ENCODE results near the gene LGR6. TPM values are rescaled to one million over a fixed set of nuclear protein-coding genes. Genes with fewer than 3 reads are reported as not detected.

The LGR6 gene
- total and polyA plus RNA-seq, 2 of the 4 experiments (the other 2 are of a cell fraction), result not detected

GRCh38 chr1:202324646-202325045, 131.0 kb downstream of the LGR6 start:
- Histone ChIP-seq H3K4me3 (ENCODE audit: insufficient read depth, low read depth, low read length) (no peak overlapping the region), H3K27ac (ENCODE audit: insufficient read depth, low read length) (no peak overlapping the region), H3K14ac (replicated peaks; ENCODE audit: low read depth, low read length) (no peak overlapping the region), H3K36me3 (ENCODE audit: control insufficient read depth, insufficient read depth, low read length) (peaks cover 1% of the 10 kb centered on the region; the same call in 1 of the 2 replicates), H3K4ac (ENCODE audit: low read depth, low read length) (no peak overlapping the region), H3K18ac (ENCODE audit: low read depth, low read length) (no peak overlapping the region), H2BK20ac (ENCODE audit: low read depth, low read length) (no peak overlapping the region), H2AK5ac (ENCODE audit: low read depth, low read length) (no peak overlapping the region), H2AFZ (replicated peaks; ENCODE audit: low read length, poor library complexity) (no peak overlapping the region), H4K20me1 (ENCODE audit: insufficient read depth, low read length) (no peaks in the 10 kb centered on the region), H4K8ac (ENCODE audit: low read depth in 2 of 2, low read length in 2 of 2) (no peak overlapping the region), H3K56ac (ENCODE audit: extremely low read depth, insufficient read depth, low read length) (no peak overlapping the region), H3K4me1 (ENCODE audit: control insufficient read depth, insufficient read depth, low read length) (no peaks in the 10 kb centered on the region), H2BK120ac (ENCODE audit: low read depth, low read length) (no peak overlapping the region), H3K9me1 (ENCODE audit: insufficient read depth, low read length) (no peaks in the 10 kb centered on the region; the same call in 1 of the 2 replicates), H3K23ac (ENCODE audit: low read depth, low read length) (no peak overlapping the region), H2BK5ac (ENCODE audit: low read depth, low read length, poor library complexity, severe bottlenecking) (no peak overlapping the region), H4K5ac (ENCODE audit: low read depth, low read length) (no peak overlapping the region), H3K9ac (ENCODE audit: low read depth, low read length) (no peak overlapping the region), H3K4me2 (ENCODE audit: low read depth, low read length) (no peak overlapping the region), H3K9me3 (ENCODE audit: control insufficient read depth, insufficient read depth, low read length) (no peaks in the 10 kb centered on the region), H2BK15ac (ENCODE audit: low read depth, low read length) (no peak overlapping the region), H4K91ac (ENCODE audit: insufficient read depth, low read depth, low read length) (no peak overlapping the region), H3K27me3 (ENCODE audit: control insufficient read depth, insufficient read depth, low read length) (peaks cover 27% of the 10 kb centered on the region), H3K79me1 (ENCODE audit: low read depth in 1 of 2, low read length in 2 of 2) (no peaks in the 10 kb centered on the region), H2AK9ac (replicated peaks; ENCODE audit: low read depth, low read length, poor library complexity) (no peak overlapping the region)
- TF ChIP-seq MAZ (IDR thresholded peaks at IDR 0.05; ENCODE audit: borderline replicate concordance, low read depth, low read length) (no peak), USF2 (IDR thresholded peaks at IDR 0.05; ENCODE audit: low read depth, low read length) (no peak), MAFK (IDR thresholded peaks at IDR 0.05; ENCODE audit: low read depth, low read length) (no peak), CTCF (conservative IDR thresholded peaks at IDR 0.05; ENCODE audit: low read depth, low read length) (no peak), RFX5 (IDR thresholded peaks at IDR 0.05; ENCODE audit: low read depth, low read length) (no peak), CHD1 (IDR thresholded peaks at IDR 0.05; ENCODE audit: low read depth, low read length) (no peak), MXI1 (IDR thresholded peaks at IDR 0.05; ENCODE audit: borderline replicate concordance, low read depth, low read length) (no peak), SMC3 (IDR thresholded peaks at IDR 0.05; ENCODE audit: low read depth, low read length) (no peak), NFE2L2 (IDR thresholded peaks at IDR 0.05; ENCODE audit: low read depth, low read length) (no peak), BHLHE40 (IDR thresholded peaks at IDR 0.05; ENCODE audit: low read depth, low read length) (no peak), CEBPB (IDR thresholded peaks at IDR 0.05; ENCODE audit: low read depth, low read length) (no peak), POLR2A (IDR thresholded peaks at IDR 0.05; ENCODE audit: low read depth, low read length) (no peak), RAD21 (IDR thresholded peaks at IDR 0.05; ENCODE audit: low read length) (no peak), FOS (IDR thresholded peaks at IDR 0.05; ENCODE audit: low read depth, low read length) (no peak), ELK1 (IDR thresholded peaks at IDR 0.05; ENCODE audit: borderline replicate concordance, low read depth, low read length) (no peak), RCOR1 (IDR thresholded peaks at IDR 0.05; ENCODE audit: insufficient replicate concordance, low read length) (no peak)
- dilution Hi-C loops (cut with HindIII; ENCODE audit: low sequenced_read_pairs, unreplicated experiment) (no loop called here), intact Hi-C loops (cut with micrococcal nuclease) (no loop called here), in situ Hi-C loops (cut with MboI; ENCODE audit: low sequenced_read_pairs) (loop anchor here (10.0 kb wide), 1 partner anchor 390 kb away; the partner anchor contains the start of gene SYT2)
- ATAC-seq (ENCODE audit: low read depth) (no peak), DNase-seq (no peak)
- ChIA-PET POLR2A (ENCODE audit: unreplicated experiment) (no interaction called here), CTCF (interaction anchor here (1.2 kb wide), 1 partner anchor 9 kb away, joined by 5 read pairs; no protein-coding TSS in a partner anchor)
- BruUV-seq (replicated peaks), result no TSS peak
- WGBS, 2 experiments (ENCODE audit: extremely low coverage in 2 of 2, insufficient read length in 1 of 2), result no CpG with 5 or more reads among the region's 2 CpGs
